HUES48 (cell line): ENCODE data around the gene KIAA0753.

Source experiments
- H3K27ac ChIP-seq: one replicate; pipeline ENCODE4 v1.7.0; 2013; ENCODE audit warnings: low read depth, low read length, inconsistent platforms
- H3K27me3 ChIP-seq: 2 replicates; pipeline ENCODE4 v1.6.1; 2013; ENCODE audit warnings: mild to moderate bottlenecking, low read length; ENCODE audit not compliant: control insufficient read depth, insufficient read depth
- H3K36me3 ChIP-seq: 2 replicates; pipeline ENCODE4 v1.6.1; 2013; ENCODE audit warnings: low read length; ENCODE audit not compliant: control insufficient read depth, insufficient read depth
- H3K4me1 ChIP-seq: 2 replicates; pipeline ENCODE4 v1.6.1; 2013; ENCODE audit warnings: mild to moderate bottlenecking, low read length; ENCODE audit not compliant: control insufficient read depth, insufficient read depth
- H3K4me3 ChIP-seq: 2 replicates; pipeline ENCODE4 v1.5.1; 2013; ENCODE audit warnings: mild to moderate bottlenecking, low read depth, low read length
- H3K9ac ChIP-seq: 2 replicates; pipeline ENCODE4 v1.6.1; 2013; ENCODE audit warnings: mild to moderate bottlenecking, low read depth, low read length, moderate library complexity
- H3K9me3 ChIP-seq: 2 replicates; pipeline ENCODE4 v1.6.1; 2013; ENCODE audit warnings: low read length; ENCODE audit not compliant: control insufficient read depth, insufficient read depth

The KIAA0753 gene

GRCh38 chr17:6544011-6544370 is 96.5 kb downstream of the KIAA0753 start:
- no peak overlapping the region for H3K27ac ChIP-seq
- H3K36me3 ChIP-seq: no peaks in the 10 kb centered on the region
- H3K4me3 ChIP-seq: no peak overlapping the region
- no peaks in the 10 kb centered on the region for H3K9me3 ChIP-seq
- peaks cover 13% of the 10 kb centered on the region for H3K4me1 ChIP-seq
- H3K9ac ChIP-seq: no peak overlapping the region
- no peaks in the 10 kb centered on the region; the same call in 1 of the 2 replicates for H3K27me3 ChIP-seq

GRCh38 chr17:6543079-6544010 is 97.2 kb downstream of the KIAA0753 start:
- Histone ChIP-seq H3K9me3 (no peaks in the 10 kb centered on the region), H3K27me3 (no peaks in the 10 kb centered on the region), H3K27ac (no peak overlapping the region), H3K4me1 (peaks cover 13% of the 10 kb centered on the region), H3K9ac (no peak overlapping the region), H3K4me3 (no peak overlapping the region), H3K36me3 (no peaks in the 10 kb centered on the region)

GRCh38 chr17:6542577-6542976 is 97.9 kb downstream of the KIAA0753 start:
- H3K36me3 ChIP-seq: no peaks in the 10 kb centered on the region
- no peak overlapping the region for H3K27ac ChIP-seq
- H3K4me1 ChIP-seq: peaks cover 13% of the 10 kb centered on the region
- H3K27me3 ChIP-seq: no peaks in the 10 kb centered on the region
- H3K9ac ChIP-seq: no peak overlapping the region
- H3K9me3 ChIP-seq: no peaks in the 10 kb centered on the region
- H3K4me3 ChIP-seq: no peak overlapping the region

- no peak overlapping the region for H3K9ac ChIP-seq
- H3K27ac ChIP-seq: no peak overlapping the region
Measured at GRCh38 chr17:6541886-6542285, 98.6 kb downstream of the KIAA0753 start.

GRCh38 chr17:6539871-6540270 is 100.6 kb downstream of the KIAA0753 start:
- no peak overlapping the region for H3K27ac ChIP-seq
- no peaks in the 10 kb centered on the region for H3K36me3 ChIP-seq
- no peak overlapping the region for H3K9ac ChIP-seq
- H3K9me3 ChIP-seq: no peaks in the 10 kb centered on the region
- H3K27me3 ChIP-seq: no peaks in the 10 kb centered on the region
- H3K4me3 ChIP-seq: no peak overlapping the region
- peaks cover 13% of the 10 kb centered on the region for H3K4me1 ChIP-seq

More at GRCh38 chr17:6541886-6542285, 98.6 kb downstream of the KIAA0753 start:
- Histone ChIP-seq H3K9me3 (no peaks in the 10 kb centered on the region), H3K36me3 (no peaks in the 10 kb centered on the region), H3K4me3 (no peak overlapping the region), H3K27me3 (no peaks in the 10 kb centered on the region), H3K4me1 (peaks cover 13% of the 10 kb centered on the region)

- Histone ChIP-seq H3K27me3 (no peaks in the 10 kb centered on the region), H3K9ac (no peak overlapping the region), H3K27ac (no peak overlapping the region), H3K36me3 (no peaks in the 10 kb centered on the region), H3K4me3 (no peak overlapping the region), H3K9me3 (no peaks in the 10 kb centered on the region), H3K4me1 (peaks cover 10% of the 10 kb centered on the region)
Measured at GRCh38 chr17:6536566-6537065, 103.9 kb downstream of the KIAA0753 start.

- Histone ChIP-seq H3K4me3 (no peak overlapping the region), H3K9me3 (no peaks in the 10 kb centered on the region), H3K36me3 (no peaks in the 10 kb centered on the region), H3K9ac (no peak overlapping the region), H3K4me1 (peaks cover 6% of the 10 kb centered on the region), H3K27ac (no peak overlapping the region), H3K27me3 (no peaks in the 10 kb centered on the region)
Measured at GRCh38 chr17:6536053-6536452, 104.5 kb downstream of the KIAA0753 start.

- Histone ChIP-seq H3K27me3 (no peaks in the 10 kb centered on the region), H3K9ac (no peak overlapping the region), H3K4me1 (peaks cover 13% of the 10 kb centered on the region; the same call in 1 of the 2 replicates), H3K9me3 (no peaks in the 10 kb centered on the region), H3K36me3 (no peaks in the 10 kb centered on the region), H3K4me3 (no peak overlapping the region), H3K27ac (no peak overlapping the region)
Measured at GRCh38 chr17:6534846-6535514, 105.5 kb downstream of the KIAA0753 start.

GRCh38 chr17:6532441-6532885 is 108.0 kb downstream of the KIAA0753 start:
- no peak overlapping the region for H3K9ac ChIP-seq
- H3K4me3 ChIP-seq: no peak overlapping the region
- H3K27me3 ChIP-seq: no peaks in the 10 kb centered on the region
- no peaks in the 10 kb centered on the region for H3K9me3 ChIP-seq
- H3K4me1 ChIP-seq: 0 out of 2 replicates have a peak, but pooled peaks cover 8% of the 10 kb centered on the region
- no peaks in the 10 kb centered on the region for H3K36me3 ChIP-seq
- H3K27ac ChIP-seq: no peak overlapping the region

GRCh38 chr17:6531575-6531974 is 108.9 kb downstream of the KIAA0753 start:
- no peak overlapping the region for H3K4me3 ChIP-seq
- no peaks in the 10 kb centered on the region for H3K27me3 ChIP-seq
- 0 out of 2 replicates have a peak, but pooled peaks cover 8% of the 10 kb centered on the region for H3K4me1 ChIP-seq
- H3K27ac ChIP-seq: no peak overlapping the region
- H3K9ac ChIP-seq: no peak overlapping the region
- no peaks in the 10 kb centered on the region for H3K36me3 ChIP-seq
- H3K9me3 ChIP-seq: no peaks in the 10 kb centered on the region
